ENCODE results near the gene CYP2A6. TPM values are rescaled to one million over a fixed set of nuclear protein-coding genes. Genes with fewer than 3 reads are reported as not detected.

CYP2A6 gene
- total RNA-seq, 1 experiment from 2014 or later: 0.28 TPM

- H2BK15ac ChIP-seq (ENCODE audit: low read depth, low read length): no peak overlapping the region
- no peak overlapping the region for H3K23ac ChIP-seq (ENCODE audit: insufficient read length, low read depth, low read length)
- no peak overlapping the region for H2AFZ ChIP-seq (ENCODE audit: low read length)
- no peak overlapping the region for H2BK5ac ChIP-seq (ENCODE audit: insufficient read length, low read length)
- no peak overlapping the region for H3K9ac ChIP-seq (ENCODE audit: extremely low read depth, insufficient read length, low read length)
- H3K9me3 Mint-ChIP-seq: peaks cover 0 to 2% of the 10 kb centered on the region in 2 experiments; a peak in 1 of 5 replicates
- H3K4ac ChIP-seq (ENCODE audit: low read depth, low read length): no peak overlapping the region
- H3K27me3 ChIP-seq (ENCODE audit: insufficient read depth, low read length): no peaks in the 10 kb centered on the region
- no peak overlapping the region for H3K14ac ChIP-seq (ENCODE audit: insufficient read depth, low read length)
- TF ChIP-seq CTCF (conservative IDR thresholded peaks at IDR 0.05): no peak
- H4K91ac ChIP-seq (ENCODE audit: insufficient read length, low read depth, low read length): no peak overlapping the region
- H3K27ac ChIP-seq (ENCODE audit: insufficient read length, low read depth, low read length): no peak overlapping the region
- H3K36me3 Mint-ChIP-seq (ENCODE audit: insufficient read depth in 1 of 3, low read depth in 3 of 3): peaks cover 0 to 2% (median 0%) of the 10 kb centered on the region in 3 experiments; a peak in 2 of 7 replicates
- H3T11ph ChIP-seq (ENCODE audit: low read length): no peak overlapping the region
- no peaks in the 10 kb centered on the region for H3K9me3 ChIP-seq (ENCODE audit: control insufficient read depth, low read depth, low read length)
- H4K5ac ChIP-seq (ENCODE audit: insufficient read length, low read depth, low read length): no peak overlapping the region
- no peak overlapping the region for H2BK12ac ChIP-seq (ENCODE audit: insufficient read length, low read depth, low read length)
- no peaks in the 10 kb centered on the region for H3K79me1 ChIP-seq (ENCODE audit: insufficient read depth, low read depth, low read length, poor library complexity, severe bottlenecking)
- no peak overlapping the region for H3K18ac ChIP-seq (ENCODE audit: insufficient read length, low read depth, low read length)
- no peaks in the 10 kb centered on the region for H3K4me1 ChIP-seq (ENCODE audit: insufficient read depth, low read length)
- no peaks in the 10 kb centered on the region for H3K4me1 Mint-ChIP-seq
- H2BK120ac ChIP-seq (ENCODE audit: low read depth, low read length, poor library complexity, severe bottlenecking): no peak overlapping the region
- H2BK20ac ChIP-seq (ENCODE audit: low read depth, low read length, poor library complexity, severe bottlenecking): no peak overlapping the region
- no peaks in the 10 kb centered on the region for H3K23me2 ChIP-seq (ENCODE audit: insufficient read length, low read depth, low read length, poor library complexity, severe bottlenecking)
- H3K27me3 Mint-ChIP-seq (ENCODE audit: low read depth): peaks cover 2% of the 10 kb centered on the region; the same call in 1 of the 2 replicates
- H4K8ac ChIP-seq (replicated peaks; ENCODE audit: insufficient read length, low read depth, low read length): no peak overlapping the region
- H3K4me3 Mint-ChIP-seq: no peak overlapping the region
- no peak overlapping the region for H3K56ac ChIP-seq (ENCODE audit: insufficient read length, low read depth, low read length)
- H3K4me2 ChIP-seq (ENCODE audit: insufficient read depth, insufficient read length, low read length): no peak overlapping the region
- no peak for DNase-seq
- peaks cover 2% of the 10 kb centered on the region for H4K20me1 ChIP-seq (ENCODE audit: control insufficient read depth, insufficient read depth, insufficient read length)
- no peaks in the 10 kb centered on the region for H3K79me2 ChIP-seq (ENCODE audit: insufficient read depth, low read length)
- no peak overlapping the region for H2AK5ac ChIP-seq (ENCODE audit: insufficient read length, low read length)
- H3K27ac Mint-ChIP-seq: no peak overlapping the region
Observed at GRCh38 chr19:40829205-40829604, 21.0 kb downstream of the CYP2A6 start.
